ENCODE measurements around the gene F8A3.
"Not testable (repeated sequence)": the region's sequence is repeated elsewhere in the genome, so short reads cannot be mapped to it uniquely, and the experiment has no call there.

DNA sequence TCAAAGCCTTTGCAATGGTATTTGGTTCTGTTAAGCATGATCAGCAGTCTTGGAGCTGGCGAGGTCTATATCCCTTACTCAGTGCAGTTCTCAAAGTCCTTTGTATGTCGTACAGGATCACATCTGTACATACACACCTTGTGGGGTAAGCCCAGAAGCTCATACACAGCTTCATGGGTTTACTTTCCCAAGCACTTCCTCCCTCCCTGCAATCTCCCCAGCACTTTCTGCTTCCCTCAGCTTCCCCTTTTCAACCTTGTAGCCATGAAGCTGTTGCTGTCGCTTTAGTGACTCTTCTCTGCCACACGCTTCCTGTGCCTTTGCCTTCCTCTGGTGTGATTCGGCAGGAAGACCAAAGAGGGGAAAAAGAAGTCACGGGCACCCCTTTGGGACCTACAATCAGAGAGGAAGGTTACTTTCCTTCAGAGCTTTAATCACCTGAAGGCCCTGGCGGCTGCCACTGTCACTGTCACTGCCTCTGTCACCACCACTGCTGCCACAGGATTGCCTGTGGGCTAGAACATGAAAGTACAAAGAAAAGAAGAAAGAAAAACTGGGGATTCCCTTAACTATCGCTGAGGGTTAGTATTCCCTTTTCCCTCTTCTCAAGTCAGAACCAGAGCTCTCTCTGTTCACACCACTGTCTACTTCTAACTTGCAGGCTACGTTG is 8.0 kb upstream of the F8A3 start:
- TF ChIP-seq, protein P1, sequence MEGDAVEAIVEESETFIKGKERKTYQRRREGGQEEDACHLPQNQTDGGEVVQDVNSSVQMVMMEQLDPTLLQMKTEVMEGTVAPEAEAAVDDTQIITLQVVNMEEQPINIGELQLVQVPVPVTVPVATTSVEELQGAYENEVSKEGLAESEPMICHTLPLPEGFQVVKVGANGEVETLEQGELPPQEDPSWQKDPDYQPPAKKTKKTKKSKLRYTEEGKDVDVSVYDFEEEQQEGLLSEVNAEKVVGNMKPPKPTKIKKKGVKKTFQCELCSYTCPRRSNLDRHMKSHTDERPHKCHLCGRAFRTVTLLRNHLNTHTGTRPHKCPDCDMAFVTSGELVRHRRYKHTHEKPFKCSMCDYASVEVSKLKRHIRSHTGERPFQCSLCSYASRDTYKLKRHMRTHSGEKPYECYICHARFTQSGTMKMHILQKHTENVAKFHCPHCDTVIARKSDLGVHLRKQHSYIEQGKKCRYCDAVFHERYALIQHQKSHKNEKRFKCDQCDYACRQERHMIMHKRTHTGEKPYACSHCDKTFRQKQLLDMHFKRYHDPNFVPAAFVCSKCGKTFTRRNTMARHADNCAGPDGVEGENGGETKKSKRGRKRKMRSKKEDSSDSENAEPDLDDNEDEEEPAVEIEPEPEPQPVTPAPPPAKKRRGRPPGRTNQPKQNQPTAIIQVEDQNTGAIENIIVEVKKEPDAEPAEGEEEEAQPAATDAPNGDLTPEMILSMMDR (IDR thresholded peaks at IDR 0.05): not testable (repeated sequence)
- TF ChIP-seq POLR2A (IDR thresholded peaks at IDR 0.05): not testable (repeated sequence)

Measured in testis (tissue), 2 donors.